HepG2 (cell line): ENCODE results near the gene PPP6R2. TPM values are rescaled to one million over a fixed set of nuclear protein-coding genes. Genes with fewer than 3 reads are reported as not detected.

ENCODE experiments used
- ATAC-seq: fragments of 200-7000 bp; cut with Tn5 transposase; 3 replicates; pipeline ENCODE4 v1.9.1; 2020; ENCODE audit warnings: mild to moderate bottlenecking, moderate library complexity
- BruUV-seq: library from RNA; stranded (reverse); fragments of 400-500 nt; replicated peaks from 2 replicates; lab custom pipeline; 2021; lab: Mats Ljungman, UMichigan
- CTCF ChIA-PET: fragments of 300-600 bp; formaldehyde crosslinking; extraction: SDS; loops from one replicate; lab custom pipeline; 2021; ENCODE audit warnings: low total read pairs, inconsistent platforms, low intra/inter-chr PET ratio; lab: Yijun Ruan, JAX
- POLR2A ChIA-PET: fragments of 350-600 bp; sonication (Branson Sonifier 250); formaldehyde crosslinking; loops from one replicate; lab custom pipeline; 2020; ENCODE audit warnings: antibody characterized with exemption, inconsistent platforms; lab: Yijun Ruan, JAX
- DNase-seq: peaks from one replicate; pipeline ENCODE4 v3.0.0-alpha.2; 2015; ENCODE audit warnings: low spot score
- FAIRE-seq: peaks from 3 replicates; lab custom pipeline; 2011; peaks lifted over from hg19 to GRCh38; lab: Jason Lieb, UNC
- H2AFZ ChIP-seq: one replicate; pipeline ENCODE4 v1.6.1; 2011; ENCODE audit warnings: low read length, inconsistent platforms
- H3K27ac ChIP-seq: fragments of 300-600 bp; 3 replicates; pipeline ENCODE4 v1.8.0; 2011; ENCODE audit warnings: mixed run types, mild to moderate bottlenecking, mixed read lengths, low read length, inconsistent platforms; ENCODE audit not compliant: insufficient read depth; ENCODE audit errors: extremely low read length
- H3K27me3 ChIP-seq, 2 experiments: fragments of 200-600 bp in 1 of 2; 2 replicates in 1 of 2; 3 replicates in 1 of 2; pipeline versions ENCODE4 v1.6.0 to v1.8.0; 2011; ENCODE audit warnings: low read length in 2 of 2, mild to moderate bottlenecking in 2 of 2, moderate library complexity in 2 of 2, inconsistent platforms in 1 of 2; ENCODE audit not compliant: insufficient read depth in 2 of 2, control insufficient read depth in 1 of 2
- H3K36me3 ChIP-seq, 2 experiments: fragments of 200-600 bp in 1 of 2; replicated peaks in 1 of 2; 2 replicates in 1 of 2; 3 replicates in 1 of 2; pipeline versions ENCODE4 v1.5.1 to v1.8.0; 2011; ENCODE audit warnings: low read length in 2 of 2, inconsistent platforms in 1 of 2; ENCODE audit not compliant: insufficient read depth in 2 of 2, control insufficient read depth in 1 of 2
- H3K4me1 ChIP-seq: 2 replicates; pipeline ENCODE4 v1.5.1; 2012; ENCODE audit warnings: low read length, inconsistent platforms; ENCODE audit not compliant: insufficient read depth
- H3K4me2 ChIP-seq: 2 replicates; pipeline ENCODE4 v1.6.0; 2011; ENCODE audit warnings: low read depth, low read length, inconsistent platforms
- H3K4me3 ChIP-seq, 3 experiments: fragments of 200-600 bp in 1 of 3; sonication (generic), shearing (Covaris generic) in 1 of 3; replicated peaks in 1 of 3; 2 replicates each; pipeline ENCODE4 v1.5.1; 2011 to 2016; ENCODE audit warnings: low read length in 3 of 3, inconsistent platforms in 2 of 3, low read depth in 2 of 3, mild to moderate bottlenecking in 2 of 3, control low read depth in 1 of 3, mixed read lengths in 1 of 3; ENCODE audit not compliant: insufficient read depth in 1 of 3
- H3K79me2 ChIP-seq: one replicate; pipeline ENCODE4 v1.6.1; 2011; ENCODE audit warnings: low read length, inconsistent platforms; ENCODE audit not compliant: insufficient read depth
- H3K9ac ChIP-seq: 2 replicates; pipeline ENCODE4 v1.6.0; 2011; ENCODE audit warnings: mild to moderate bottlenecking, low read depth, low read length, inconsistent platforms; ENCODE audit not compliant: insufficient read depth
- H3K9me3 ChIP-seq: 2 replicates; pipeline ENCODE4 v1.5.1; 2012; ENCODE audit warnings: mild to moderate bottlenecking, low read length
- H4K20me1 ChIP-seq: 2 replicates; pipeline ENCODE4 v1.6.0; 2011; ENCODE audit warnings: inconsistent platforms, mild to moderate bottlenecking, low read length, moderate library complexity; ENCODE audit not compliant: insufficient read depth
- BRD4 ChIP-seq: sonication (generic); formaldehyde crosslinking; IDR thresholded peaks from 2 replicates; pipeline ENCODE4 v1.4.0; 2020; ENCODE audit warnings: missing genetic modification reagents
- DMAP1 ChIP-seq: IDR thresholded peaks from 2 replicates; pipeline ENCODE4 v1.6.1; 2016
- HES4 ChIP-seq: sonication (generic); formaldehyde crosslinking; IDR thresholded peaks from 2 replicates; pipeline ENCODE4 v1.9.0; 2021; ENCODE audit warnings: mild to moderate bottlenecking, missing genetic modification reagents, borderline replicate concordance
- HOXA3 ChIP-seq: sonication (generic); formaldehyde crosslinking; IDR thresholded peaks from 2 replicates; pipeline ENCODE4 v1.5.0; 2020; ENCODE audit warnings: missing genetic modification reagents
- KDM2A ChIP-seq: sonication (generic); formaldehyde crosslinking; IDR thresholded peaks from 2 replicates; pipeline ENCODE4 v1.4.0; 2020; ENCODE audit warnings: low read depth, missing genetic modification reagents, borderline replicate concordance
- KDM6A ChIP-seq: IDR thresholded peaks from 2 replicates; pipeline ENCODE4 v1.6.1; 2016; ENCODE audit warnings: low read depth
- MTA1 ChIP-seq: sonication (generic); formaldehyde crosslinking; IDR thresholded peaks from 2 replicates; pipeline ENCODE4 v1.4.0; 2020; ENCODE audit warnings: missing genetic modification reagents, mild to moderate bottlenecking, borderline replicate concordance
- MXD1 ChIP-seq: sonication (generic); formaldehyde crosslinking; IDR thresholded peaks from 2 replicates; pipeline ENCODE4 v1.4.0; 2020; ENCODE audit warnings: mild to moderate bottlenecking, missing genetic modification reagents
- NBN ChIP-seq: fragments of 450-650 bp; conservative IDR thresholded peaks from 2 replicates; pipeline ENCODE4 v1.6.1; 2017
- POLR2AphosphoS5 ChIP-seq: IDR thresholded peaks from 2 replicates; pipeline ENCODE4 v1.6.1; 2012; ENCODE audit warnings: low read depth, low read length
- RARA ChIP-seq: IDR thresholded peaks from 2 replicates; pipeline ENCODE4 v1.6.1; 2016; ENCODE audit warnings: missing genetic modification reagents, missing compliant biosample characterization
- SAP130 ChIP-seq: IDR thresholded peaks from 2 replicates; pipeline ENCODE4 v1.6.1; 2016; ENCODE audit warnings: low read depth
- SNAPC2 ChIP-seq: sonication (generic); formaldehyde crosslinking; IDR thresholded peaks from 2 replicates; pipeline ENCODE4 v1.8.1; 2022; ENCODE audit warnings: mild to moderate bottlenecking, missing genetic modification reagents
- SNAPC5 ChIP-seq: sonication (generic); formaldehyde crosslinking; IDR thresholded peaks from 2 replicates; pipeline ENCODE4 v1.8.1; 2023; ENCODE audit warnings: mild to moderate bottlenecking, missing genetic modification reagents, borderline replicate concordance
- TCF7 ChIP-seq: sonication (generic); IDR thresholded peaks from 2 replicates; pipeline ENCODE4 v1.6.1; 2016; ENCODE audit warnings: antibody characterized with exemption, low read depth
- THAP7 ChIP-seq: sonication (generic); formaldehyde crosslinking; IDR thresholded peaks from 2 replicates; pipeline ENCODE4 v1.8.1; 2023; ENCODE audit warnings: mild to moderate bottlenecking, missing genetic modification reagents
- TOPORS ChIP-seq: sonication (generic); formaldehyde crosslinking; IDR thresholded peaks from 2 replicates; pipeline ENCODE4 v1.8.0; 2023; ENCODE audit warnings: mild to moderate bottlenecking, missing genetic modification reagents
- YY1 ChIP-seq: IDR thresholded peaks from 2 replicates; pipeline ENCODE4 v1.6.1; 2011; ENCODE audit warnings: low read length, low read depth, moderate library complexity, mild to moderate bottlenecking; ENCODE audit not compliant: insufficient read depth, insufficient replicate concordance
- ZBTB20 ChIP-seq: sonication (generic); formaldehyde crosslinking; IDR thresholded peaks from 2 replicates; pipeline ENCODE4 v1.8.1; 2023; ENCODE audit warnings: missing genetic modification reagents, low read depth, mild to moderate bottlenecking, borderline replicate concordance
- ZBTB7A ChIP-seq: sonication (generic); formaldehyde crosslinking; IDR thresholded peaks from 2 replicates; pipeline ENCODE4 v1.8.0; 2022; ENCODE audit warnings: mild to moderate bottlenecking, missing genetic modification reagents
- ZMYM3 ChIP-seq: sonication (generic); formaldehyde crosslinking; IDR thresholded peaks from 2 replicates; pipeline ENCODE4 v1.5.1; 2020; ENCODE audit warnings: mild to moderate bottlenecking, missing genetic modification reagents
- ZNF292 ChIP-seq: sonication (generic); formaldehyde crosslinking; IDR thresholded peaks from 2 replicates; pipeline ENCODE4 v1.8.1; 2022; ENCODE audit warnings: mild to moderate bottlenecking, low read depth, missing genetic modification reagents, borderline replicate concordance
- ZNF644 ChIP-seq: IDR thresholded peaks from 2 replicates; pipeline ENCODE4 v1.6.1; 2016; ENCODE audit warnings: low read depth
- ZNF777 ChIP-seq: sonication (generic); formaldehyde crosslinking; IDR thresholded peaks from 2 replicates; pipeline ENCODE4 v1.4.0; 2020; ENCODE audit warnings: missing genetic modification reagents
- ZNF788 ChIP-seq: sonication (generic); formaldehyde crosslinking; IDR thresholded peaks from 2 replicates; pipeline ENCODE4 v1.5.0; 2020; ENCODE audit warnings: mild to moderate bottlenecking, missing genetic modification reagents, borderline replicate concordance
- WGBS: methylation state at CpG from one replicate; pipeline ENCODE4 v1.1.6; 2017; ENCODE audit warnings: low lambda C conversion rate; 5-methylcytosine and 5-hydroxymethylcytosine counted together
- in situ Hi-C: cut with HindIII; loops from 2 replicates; pipeline ENCODE4 v1.10.0; 2017; ENCODE audit warnings: low pct_unique_long_range_greater_than_20kb; ENCODE audit not compliant: extremely low pct_ligation_motif_present
- intact Hi-C: fragments of 100-400 bp; cut with micrococcal nuclease; formaldehyde crosslinking; loops from one replicate; pipeline ENCODE4 v1.10.0; 2022; ENCODE audit not compliant: unreplicated experiment
- polyA plus RNA-seq, 8 experiments: library from polyadenylated mRNA; depleted of rRNA in 3 of 8; stranded (reverse) in 7 of 8; unstranded in 1 of 8; fragments of >200 nt; fragmentation: Illumina TruSeq in 4 of 8; extraction: Trizol in 4 of 8; gene quantifications; 2 replicates each; pipeline versions ENCODE4 v1.2.1 to v1.2.3, GENCODE V29; 2011 to 2016; ENCODE audit warnings: low read depth in 4 of 8, missing spikeins in 1 of 8, mixed read lengths in 1 of 8; ENCODE audit not compliant: insufficient read depth in 1 of 8
- total RNA-seq, 5 experiments: library from RNA; depleted of rRNA; stranded (reverse); fragments of >200 nt; fragmentation: Illumina TruSeq; extraction: Trizol; gene quantifications; 2 replicates each; pipeline ENCODE4 v1.2.3, GENCODE V29; 2016; ENCODE audit warnings: low read depth in 1 of 5

PPP6R2 gene
- total and polyA plus RNA-seq, 2 of the 13 experiments (the other 11 are each of a cell fraction or from before 2014, with no cell fraction given), result 55.0 to 102 TPM

GRCh38 chr22:50310949-50311444 lies 32.1 kb upstream of the PPP6R2 start:
- no CpG with 5 or more reads among the region's 16 CpGs for WGBS
- no peaks in the 10 kb centered on the region; a peak in 2 of 5 replicates for H3K27me3 ChIP-seq
- in situ Hi-C loops (no loop called here), intact Hi-C loops (no loop called here)
- ChIA-PET POLR2A (interaction anchor here (0.5 to 3.8 kb wide), 4 partner anchors 9 to 17 kb away, joined by 3 to 27 read pairs (median 3); no protein-coding TSS in a partner anchor), CTCF (interaction anchor here (0.8 to 1.9 kb wide), 2 partner anchors 20 to 35 kb away, joined by 3 to 12 read pairs; no protein-coding TSS in a partner anchor)
- peaks cover 9% of the 10 kb centered on the region for H3K79me2 ChIP-seq
- no peak for FAIRE-seq
- H3K36me3 ChIP-seq, result no peaks in the 10 kb centered on the region
- H3K9me3 ChIP-seq, result no peaks in the 10 kb centered on the region
- BruUV-seq, result no TSS peak
- H4K20me1 ChIP-seq, result no peaks in the 10 kb centered on the region
- H2AFZ ChIP-seq, result no peak overlapping the region
- H3K27ac ChIP-seq, result peak overlapping the region; percentile 41
- peak; percentile 39 for DNase-seq
- peak overlapping the region; percentile 81 for H3K4me2 ChIP-seq
- peak overlapping the region; percentile 42 for H3K9ac ChIP-seq
- H3K4me1 ChIP-seq, result peaks cover 74% of the 10 kb centered on the region
- peak; percentile 44 for ATAC-seq
- H3K4me3 ChIP-seq, result peak overlapping the region; percentile 20 to 69 (median 48)
- peak; percentile 48; the same call in 1 of the 2 replicates for TF ChIP-seq ZNF777 (CRISPR knock-in tag)
- TF ChIP-seq YY1, result peak; percentile 35
- TF ChIP-seq SNAPC2 (CRISPR knock-in tag), result no peak
- TF ChIP-seq KDM6A (CRISPR knock-in tag), result 0 out of 2 replicates have a peak, but pooled peaks have one; percentile 37
- no peak for TF ChIP-seq POLR2AphosphoS5
- TF ChIP-seq MXD1, result peak; percentile 32; the same call in 1 of the 2 replicates
- TF ChIP-seq ZNF292, result 0 out of 2 replicates have a peak, but pooled peaks have one; percentile 29
- peak; percentile 51; the same call in 1 of the 2 replicates for TF ChIP-seq HOXA3 (CRISPR knock-in tag)
- no peak for TF ChIP-seq ZNF644 (CRISPR knock-in tag)
- 0 out of 2 replicates have a peak, but pooled peaks have one; percentile 26 for TF ChIP-seq ZBTB7A
- peak; percentile 32; the same call in 1 of the 2 replicates for TF ChIP-seq ZBTB20
- TF ChIP-seq NBN, result no peak
- peak; percentile 35; the same call in 1 of the 2 replicates for TF ChIP-seq MTA1 (CRISPR knock-in tag)
- no peak for TF ChIP-seq DMAP1 (CRISPR knock-in tag)
- TF ChIP-seq TCF7, result no peak
- no peak for TF ChIP-seq BRD4 (CRISPR knock-in tag)
- no peak for TF ChIP-seq HES4 (CRISPR knock-in tag)
- TF ChIP-seq RARA (CRISPR knock-in tag), result peak; percentile 21; the same call in 1 of the 2 replicates
- TF ChIP-seq THAP7 (CRISPR knock-in tag), result no peak
- peak; percentile 47 for TF ChIP-seq SAP130 (CRISPR knock-in tag)
- peak; percentile 42; the same call in 1 of the 2 replicates for TF ChIP-seq ZMYM3 (CRISPR knock-in tag)
- TF ChIP-seq ZNF788 (CRISPR knock-in tag), result peak; percentile 32; the same call in 1 of the 2 replicates
- TF ChIP-seq TOPORS, result no peak
- no peak for TF ChIP-seq SNAPC5 (CRISPR knock-in tag)
- TF ChIP-seq KDM2A (CRISPR knock-in tag), result peak; percentile 56; the same call in 1 of the 2 replicates
